Measurements from ENCODE around the gene C14orf93. TPM values are rescaled to one million over a fixed set of nuclear protein-coding genes. Genes with fewer than 3 reads are reported as not detected.

C14orf93 gene, protein sequence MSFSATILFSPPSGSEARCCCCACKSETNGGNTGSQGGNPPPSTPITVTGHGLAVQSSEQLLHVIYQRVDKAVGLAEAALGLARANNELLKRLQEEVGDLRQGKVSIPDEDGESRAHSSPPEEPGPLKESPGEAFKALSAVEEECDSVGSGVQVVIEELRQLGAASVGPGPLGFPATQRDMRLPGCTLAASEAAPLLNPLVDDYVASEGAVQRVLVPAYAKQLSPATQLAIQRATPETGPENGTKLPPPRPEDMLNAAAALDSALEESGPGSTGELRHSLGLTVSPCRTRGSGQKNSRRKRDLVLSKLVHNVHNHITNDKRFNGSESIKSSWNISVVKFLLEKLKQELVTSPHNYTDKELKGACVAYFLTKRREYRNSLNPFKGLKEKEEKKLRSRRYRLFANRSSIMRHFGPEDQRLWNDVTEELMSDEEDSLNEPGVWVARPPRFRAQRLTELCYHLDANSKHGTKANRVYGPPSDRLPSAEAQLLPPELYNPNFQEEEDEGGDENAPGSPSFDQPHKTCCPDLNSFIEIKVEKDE
- total RNA-seq (10 to 100 TPM; 10.9 to 20.5 (median 12.1) TPM), polyA plus RNA-seq (1 to 10 TPM; 5.7 to 8.1 TPM), total RNA-seq (18.3 reads per million, percentile 48 among the genes with 10 or more reads in this experiment)

- Histone ChIP-seq H3K27me3 (ENCODE audit: control insufficient read depth in 2 of 2, insufficient read depth in 2 of 2, low read length in 2 of 2) (no peaks in the 10 kb centered on the region), H3K9me3 (ENCODE audit: control insufficient read depth in 2 of 3, low read length in 3 of 3) (no peaks in the 10 kb centered on the region), H3K4me1 (ENCODE audit: control insufficient read depth in 2 of 2, insufficient read depth in 2 of 2, low read length in 2 of 2) (peaks cover 9 to 25% of the 10 kb centered on the region in 2 donors), H3K27ac (ENCODE audit: low read depth, low read length) (peak within 1 kb of the TSS; percentile 68), H3K4me3 (ENCODE audit: low read length) (peak within 1 kb of the TSS; percentile 82), H3K36me3 (ENCODE audit: control insufficient read depth in 2 of 3, insufficient read depth in 3 of 3, low read length in 3 of 3) (no peaks in the 10 kb centered on the region)
- intact Hi-C loops (cut with micrococcal nuclease) = loop anchor here in 1 of 2 donors (5.0 kb wide), 1 partner anchor 1743 kb away; the partner anchor contains the start of gene HNRNPC
- ChIA-PET CTCF (interaction anchor here (0.7 kb wide), 1 partner anchor 57 kb away, joined by 4 read pairs; no protein-coding TSS in a partner anchor), POLR2A (interaction anchor here (0.6 to 5.8 kb wide), 6 partner anchors 12 to 61 kb away, joined by 3 to 37 read pairs (median 3); no protein-coding TSS in a partner anchor)
- DNase-seq = peak; percentile 59 to 84 (median 74)
- H3K27ac Mint-ChIP-seq = peak within 1 kb of the TSS; percentile 92 to 99 (median 98)
- H3K36me3 Mint-ChIP-seq = peaks cover 0 to under 1% (median 0%) of the 10 kb centered on the region in 5 donors
- H3K9me3 Mint-ChIP-seq = no peaks in the 10 kb centered on the region
- peaks cover 12 to 56% (median 49%) of the 10 kb centered on the region in 7 donors for H3K4me1 Mint-ChIP-seq
- no peaks in the 10 kb centered on the region for H3K27me3 Mint-ChIP-seq
- ATAC-seq = peak; percentile 28
- peak within 1 kb of the TSS; percentile 89 to 100 (median 94) for H3K4me3 Mint-ChIP-seq
These were observed at the start of gene C14orf93 for GRCh38 chr14:23009939-23010726. Gene C14orf93 (minus strand): TSS chr14:23010143. CDS start chr14:22999023, 11,120 bp downstream.

DNA sequence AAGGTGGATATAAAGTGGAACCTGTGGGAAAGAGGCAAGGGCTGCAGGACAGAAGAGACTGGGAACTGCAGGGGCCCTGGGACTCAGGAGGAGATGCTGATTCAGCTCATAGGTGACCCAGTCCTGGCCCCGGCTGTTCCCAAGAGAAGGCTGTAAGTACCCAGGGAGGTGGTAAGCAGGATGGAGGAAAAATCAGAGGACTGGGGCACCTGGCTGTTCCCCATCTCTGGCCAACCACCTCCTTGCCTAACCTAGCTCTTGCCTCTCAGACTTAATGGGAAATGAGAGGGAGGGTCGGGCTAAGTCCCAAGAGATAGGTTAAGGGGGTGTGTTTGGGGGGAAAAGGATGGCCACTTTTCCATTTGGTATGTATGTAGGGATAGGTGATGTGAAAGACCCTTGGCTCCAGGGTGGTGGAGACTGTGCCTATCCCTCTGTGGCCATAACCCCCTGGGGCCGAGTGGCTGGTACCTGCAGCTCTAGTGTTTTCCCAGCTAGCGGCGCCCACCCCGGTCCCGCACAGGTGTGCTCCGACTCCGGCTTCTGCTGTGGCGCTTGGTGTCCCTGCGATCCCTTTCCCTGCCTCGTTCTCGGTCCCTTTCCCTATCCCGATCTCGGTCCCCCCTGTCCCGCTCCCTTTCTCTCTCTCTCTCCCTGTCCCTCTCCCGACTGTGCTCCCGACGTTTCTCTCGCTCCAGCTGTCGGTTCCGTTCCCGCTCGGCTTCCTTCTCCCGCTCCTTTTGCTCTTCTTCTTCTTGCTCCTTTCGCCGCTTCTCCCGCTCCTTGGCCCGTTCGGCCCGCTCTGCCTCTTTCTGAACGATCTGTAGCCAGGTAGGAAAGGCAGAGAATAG, 48.9 kb upstream of the C14orf93 start:
- H3K36me3 Mint-ChIP-seq = peaks cover 4 to 30% (median 23%) of the 10 kb centered on the region in 5 donors
- H3K4me1 Mint-ChIP-seq = peaks cover 13 to 20% (median 17%) of the 10 kb centered on the region in 7 donors
- peaks cover 0 to 2% (median 0%) of the 10 kb centered on the region in 11 donors for H3K9me3 Mint-ChIP-seq
- Histone ChIP-seq H3K9me3 (ENCODE audit: control insufficient read depth in 2 of 3, low read length in 3 of 3) (no peaks in the 10 kb centered on the region), H3K27ac (ENCODE audit: low read depth, low read length) (no peak overlapping the region), H3K27me3 (ENCODE audit: control insufficient read depth in 2 of 2, insufficient read depth in 2 of 2, low read length in 2 of 2) (no peaks in the 10 kb centered on the region), H3K4me3 (ENCODE audit: low read length) (no peak overlapping the region), H3K36me3 (ENCODE audit: control insufficient read depth in 2 of 3, insufficient read depth in 3 of 3, low read length in 3 of 3) (peaks cover 25 to 51% (median 26%) of the 10 kb centered on the region in 3 experiments), H3K4me1 (ENCODE audit: control insufficient read depth in 2 of 2, insufficient read depth in 2 of 2, low read length in 2 of 2) (peaks cover 7 to 9% of the 10 kb centered on the region in 2 donors)
- POLR2A ChIA-PET = interaction anchor here (1.0 to 6.5 kb wide), 7 partner anchors 10 to 103 kb away, joined by 3 to 76 read pairs (median 5); partner anchors contain the start of gene AJUBA
- peaks cover 0 to 8% (median 0%) of the 10 kb centered on the region in 5 donors for H3K27me3 Mint-ChIP-seq
- intact Hi-C loops (cut with micrococcal nuclease) = loop anchor here (1.0 to 10.0 kb wide), 10 partner anchors 24 to 502 kb away; partner anchors contain the start of gene MRPL52 (in 1 of the 2)
- DNase-seq = no peak
- CTCF ChIA-PET = interaction anchor here (0.6 to 12.2 kb wide), 19 partner anchors 10 to 502 kb away, joined by 3 to 264 read pairs (median 4); partner anchors contain the start of genes AJUBA and RBM23
- H3K27ac Mint-ChIP-seq = peak overlapping the region in 5 of 9 donors; percentile 34 to 72 (median 43)
- no peak for ATAC-seq
- H3K4me3 Mint-ChIP-seq = peak overlapping the region in 5 of 10 donors; percentile 3 to 56 (median 36)

- POLR2A ChIA-PET = interaction anchor here (0.8 to 6.5 kb wide), 10 partner anchors 9 to 103 kb away, joined by 3 to 76 read pairs (median 4); partner anchors contain the start of gene AJUBA
- H3K27ac ChIP-seq (ENCODE audit: low read depth, low read length) = peak overlapping the region; percentile 49
- H3K36me3 ChIP-seq (ENCODE audit: control insufficient read depth in 2 of 3, insufficient read depth in 3 of 3, low read length in 3 of 3) = peaks cover 17 to 42% (median 17%) of the 10 kb centered on the region in 3 experiments
- DNase-seq (peak; percentile 71 to 89 (median 83)), ATAC-seq (peak; percentile 81)
- H3K27me3 Mint-ChIP-seq = peaks cover 0 to 8% (median 0%) of the 10 kb centered on the region in 5 donors
- H3K27ac Mint-ChIP-seq = peak overlapping the region in 7 of 9 donors; percentile 23 to 85 (median 58)
- peak overlapping the region; percentile 78 to 91 (median 87) for H3K4me3 Mint-ChIP-seq
- intact Hi-C loops (cut with micrococcal nuclease) = loop anchor here (1.0 to 10.0 kb wide), 11 partner anchors 23 to 501 kb away; partner anchors contain the start of genes MRPL52 (in 1 of the 2) and PRMT5 (in 1 of the 2)
- CTCF ChIA-PET = interaction anchor here (0.6 to 12.2 kb wide), 27 partner anchors 11 to 1046 kb away, joined by 3 to 264 read pairs (median 3); partner anchors contain the start of genes AJUBA and PRMT5
- H3K4me1 Mint-ChIP-seq = peaks cover 13 to 20% (median 17%) of the 10 kb centered on the region in 7 donors
- H3K9me3 ChIP-seq (ENCODE audit: control insufficient read depth in 2 of 3, low read length in 3 of 3) = no peaks in the 10 kb centered on the region
- H3K36me3 Mint-ChIP-seq = peaks cover 0 to 21% (median 16%) of the 10 kb centered on the region in 5 donors
- H3K4me3 ChIP-seq (ENCODE audit: low read length) = peak overlapping the region; percentile 67
- peaks cover 0 to 2% (median 0%) of the 10 kb centered on the region in 11 donors for H3K9me3 Mint-ChIP-seq
- peaks cover 7 to 9% of the 10 kb centered on the region in 2 donors for H3K4me1 ChIP-seq (ENCODE audit: control insufficient read depth in 2 of 2, insufficient read depth in 2 of 2, low read length in 2 of 2)
- no peaks in the 10 kb centered on the region for H3K27me3 ChIP-seq (ENCODE audit: control insufficient read depth in 2 of 2, insufficient read depth in 2 of 2, low read length in 2 of 2)
These were observed 48.1 kb upstream of the C14orf93 start for GRCh38 chr14:23057757-23058653.

DNA sequence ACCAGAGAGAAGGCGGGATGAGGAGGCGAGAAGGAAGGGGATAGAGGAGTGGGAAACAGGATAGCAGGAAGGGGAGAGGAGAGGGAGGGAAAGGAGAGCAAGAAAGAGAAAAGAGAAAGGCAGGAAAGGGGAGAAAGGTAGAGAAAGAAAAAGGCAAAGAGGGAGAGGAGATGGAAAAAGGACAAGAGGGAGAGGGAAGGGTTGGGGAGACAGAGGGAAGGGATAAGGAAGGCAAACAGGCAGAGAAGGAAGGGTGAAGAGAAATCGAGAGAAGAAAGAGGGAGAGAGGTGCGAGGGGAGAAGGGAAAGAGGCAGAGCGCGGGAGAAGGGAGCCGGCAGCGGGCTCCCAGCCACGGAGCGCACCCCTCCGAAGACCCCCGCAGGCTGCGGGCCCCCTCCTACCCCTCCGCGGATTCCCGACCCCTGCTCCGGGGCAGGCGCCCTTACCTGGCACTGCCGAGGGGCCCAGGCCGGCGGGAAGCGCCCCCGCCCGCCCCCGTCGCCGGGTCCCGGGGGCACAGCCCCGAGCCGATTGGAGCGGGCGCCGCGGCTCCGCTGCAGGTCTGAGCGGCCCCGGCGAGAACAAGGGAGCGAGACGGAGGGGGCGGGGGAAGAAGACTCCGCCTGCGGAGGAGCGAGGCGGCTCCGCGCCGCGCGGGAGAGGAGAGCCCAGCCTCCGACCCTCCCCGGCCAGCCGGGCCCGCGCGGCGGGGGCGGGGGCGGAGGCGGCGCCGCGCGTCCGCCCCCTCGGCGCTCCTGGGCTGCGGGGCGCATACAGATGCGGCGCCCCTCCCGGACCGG, 47.2 kb upstream of the C14orf93 start, which contains the start of gene CDH24:
Gene CDH24 (minus strand): TSS at position 565 of the 801 bp plus-strand sequence. CDS start 1,787 bp downstream, outside the sequence.
- Histone ChIP-seq H3K4me3 (ENCODE audit: low read length) (peak within 1 kb of the TSS; percentile 67), H3K9me3 (ENCODE audit: control insufficient read depth in 2 of 3, low read length in 3 of 3) (no peaks in the 10 kb centered on the region), H3K27me3 (ENCODE audit: control insufficient read depth in 2 of 2, insufficient read depth in 2 of 2, low read length in 2 of 2) (no peaks in the 10 kb centered on the region), H3K4me1 (ENCODE audit: control insufficient read depth in 2 of 2, insufficient read depth in 2 of 2, low read length in 2 of 2) (peaks cover 7 to 9% of the 10 kb centered on the region in 2 donors), H3K36me3 (ENCODE audit: control insufficient read depth in 2 of 3, insufficient read depth in 3 of 3, low read length in 3 of 3) (peaks cover 8 to 34% (median 9%) of the 10 kb centered on the region in 3 experiments), H3K27ac (ENCODE audit: low read depth, low read length) (peak within 1 kb of the TSS; percentile 58)
- Mint-ChIP-seq H3K4me1 (peaks cover 13 to 20% (median 17%) of the 10 kb centered on the region in 7 donors), H3K27me3 (peaks cover 0 to 8% (median 0%) of the 10 kb centered on the region in 5 donors), H3K4me3 (peak within 1 kb of the TSS; percentile 78 to 91 (median 88)), H3K27ac (peak within 1 kb of the TSS; percentile 16 to 86 (median 55)), H3K9me3 (peaks cover 0 to 2% (median 0%) of the 10 kb centered on the region in 11 donors), H3K36me3 (peaks cover 0 to 14% (median 9%) of the 10 kb centered on the region in 5 donors)
- ChIA-PET CTCF (interaction anchor here (0.6 to 12.2 kb wide), 24 partner anchors 12 to 1047 kb away, joined by 3 to 264 read pairs (median 4); partner anchors contain the start of genes AJUBA and PRMT5), POLR2A (interaction anchor here (0.8 to 6.5 kb wide), 10 partner anchors 12 to 102 kb away, joined by 3 to 76 read pairs (median 4); partner anchors contain the start of gene AJUBA)
- DNase-seq (peak; percentile 30 to 76 (median 54)), ATAC-seq (peak; percentile 77)
- intact Hi-C loops (cut with micrococcal nuclease) = loop anchor here (1.0 to 10.0 kb wide), 5 partner anchors 22 to 232 kb away; partner anchors contain the start of genes MRPL52 (in 1 of the 2) and PRMT5 (in 1 of the 2)
